AG04449 (cell line): ENCODE measurements around the gene PELO.
A peak's percentile ranks its signal among the peaks of the same experiment; 100 is the strongest.
"Not testable (repeated sequence)": the region's sequence is repeated elsewhere in the genome, so short reads cannot be mapped to it uniquely, and the experiment has no call there.

Source experiments
- CTCF ChIA-PET: fragments of 350-600 bp; formaldehyde crosslinking; extraction: SDS; loops from one replicate; lab custom pipeline; 2021; ENCODE audit warnings: antibody characterized with exemption; lab: Yijun Ruan, JAX
- POLR2A ChIA-PET: fragments of 400-600, 350-600 bp; formaldehyde crosslinking; extraction: SDS; loops from one replicate; lab custom pipeline; 2020; ENCODE audit warnings: antibody characterized with exemption, inconsistent platforms; lab: Yijun Ruan, JAX
- DNase-seq: peaks from one replicate; pipeline ENCODE4 v3.0.0-alpha.2; 2010; ENCODE audit warnings: low read depth, low spot score
- H3K4me3 ChIP-seq: 2 replicates; pipeline ENCODE4 v1.5.1; 2011; ENCODE audit warnings: low read depth, mild to moderate bottlenecking, control low read depth, low read length
- TF ChIP-seq, protein P1 (sequence below): IDR thresholded peaks from one replicate; pipeline ENCODE4 v1.5.1; 2011; ENCODE audit warnings: mild to moderate bottlenecking, moderate library complexity, low read length, control low read depth, inconsistent platforms; ENCODE audit not compliant: insufficient read depth; ENCODE audit errors: missing control alignments

The PELO gene

DNA sequence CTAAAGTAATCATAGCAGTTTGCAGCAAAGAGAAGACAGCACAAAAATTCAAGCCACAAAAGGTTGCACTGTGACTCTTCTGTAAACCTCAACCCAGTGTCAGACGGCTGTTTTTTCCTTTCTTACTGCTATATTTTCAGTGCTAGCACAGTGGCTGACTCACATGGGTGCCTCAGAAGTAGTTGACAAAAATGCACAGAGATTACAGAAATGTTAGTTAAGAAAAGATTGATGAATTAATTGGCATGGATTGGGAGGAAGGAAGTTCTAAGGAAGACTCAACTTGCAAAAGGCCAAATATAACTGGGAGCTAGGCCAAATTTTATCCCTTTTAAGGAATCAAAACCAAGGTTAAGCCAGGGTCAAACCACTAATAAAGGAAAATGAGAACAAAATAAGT lies 43.7 kb upstream of the PELO start:
- ChIA-PET CTCF (no interaction called here), POLR2A (no interaction called here)
- TF ChIP-seq, protein P1, sequence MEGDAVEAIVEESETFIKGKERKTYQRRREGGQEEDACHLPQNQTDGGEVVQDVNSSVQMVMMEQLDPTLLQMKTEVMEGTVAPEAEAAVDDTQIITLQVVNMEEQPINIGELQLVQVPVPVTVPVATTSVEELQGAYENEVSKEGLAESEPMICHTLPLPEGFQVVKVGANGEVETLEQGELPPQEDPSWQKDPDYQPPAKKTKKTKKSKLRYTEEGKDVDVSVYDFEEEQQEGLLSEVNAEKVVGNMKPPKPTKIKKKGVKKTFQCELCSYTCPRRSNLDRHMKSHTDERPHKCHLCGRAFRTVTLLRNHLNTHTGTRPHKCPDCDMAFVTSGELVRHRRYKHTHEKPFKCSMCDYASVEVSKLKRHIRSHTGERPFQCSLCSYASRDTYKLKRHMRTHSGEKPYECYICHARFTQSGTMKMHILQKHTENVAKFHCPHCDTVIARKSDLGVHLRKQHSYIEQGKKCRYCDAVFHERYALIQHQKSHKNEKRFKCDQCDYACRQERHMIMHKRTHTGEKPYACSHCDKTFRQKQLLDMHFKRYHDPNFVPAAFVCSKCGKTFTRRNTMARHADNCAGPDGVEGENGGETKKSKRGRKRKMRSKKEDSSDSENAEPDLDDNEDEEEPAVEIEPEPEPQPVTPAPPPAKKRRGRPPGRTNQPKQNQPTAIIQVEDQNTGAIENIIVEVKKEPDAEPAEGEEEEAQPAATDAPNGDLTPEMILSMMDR: no peak
- no peak overlapping the region for H3K4me3 ChIP-seq
- no peak for DNase-seq

DNA sequence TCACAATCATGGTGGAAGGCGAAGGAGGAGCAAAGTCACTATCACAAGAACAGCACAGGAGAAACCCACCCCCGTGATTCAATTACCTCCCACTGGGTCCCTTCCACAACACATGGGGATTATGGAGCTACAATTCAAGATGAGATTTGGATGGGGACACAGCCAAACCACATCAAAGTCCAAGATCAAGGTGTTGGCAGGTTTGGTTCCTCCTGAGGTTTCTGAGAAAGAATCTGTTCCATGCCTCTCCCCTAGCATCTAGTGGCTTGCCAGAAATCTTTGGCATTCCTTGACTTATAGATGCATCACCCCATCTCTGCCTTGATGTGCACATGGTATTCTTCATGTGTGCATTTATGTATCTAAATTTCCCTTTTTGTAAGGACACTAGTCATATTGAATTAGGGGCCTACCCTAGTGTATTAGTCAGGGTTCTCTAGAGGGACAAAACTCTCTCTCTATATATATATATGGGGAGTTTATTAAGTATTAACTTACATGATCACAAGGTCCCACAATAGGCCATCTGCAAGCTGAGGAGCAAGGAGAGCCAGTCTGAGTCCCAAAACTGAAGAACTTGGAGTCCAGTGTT lies 42.8 kb upstream of the PELO start:
- DNase-seq, CTCF ChIA-PET, H3K4me3 ChIP-seq, POLR2A ChIA-PET: not testable (repeated sequence)

DNA sequence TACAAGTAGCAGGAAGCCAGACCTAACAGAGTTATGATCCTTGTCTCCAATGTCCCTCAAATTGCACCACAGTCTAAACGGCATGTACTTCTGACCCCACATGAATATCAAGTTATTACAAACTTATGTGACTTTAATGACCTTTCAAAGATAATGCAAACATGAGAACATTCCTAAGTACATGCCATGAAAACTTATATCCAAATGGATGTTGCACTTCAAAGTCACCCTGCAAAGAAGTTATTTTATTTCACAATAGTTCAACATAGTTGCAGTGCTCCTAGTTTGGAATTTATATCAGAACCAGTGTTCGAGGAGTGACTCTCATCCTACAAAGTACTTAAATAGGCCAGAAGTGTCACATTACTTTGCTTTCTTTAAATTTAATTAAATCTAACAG lies 41.2 kb upstream of the PELO start:
- CTCF ChIA-PET: no interaction called here

GRCh38 chr5:52748590-52748989 lies 39.1 kb upstream of the PELO start:
- DNase-seq: no peak
- TF ChIP-seq, protein P1: no peak
- ChIA-PET CTCF (no interaction called here), POLR2A (no interaction called here)
- H3K4me3 ChIP-seq: no peak overlapping the region

More for the DNA sequence above, 41.2 kb upstream of the PELO start:
- POLR2A ChIA-PET: no interaction called here
- TF ChIP-seq, protein P1: no peak
- peak; percentile 61 for DNase-seq
- H3K4me3 ChIP-seq: no peak overlapping the region

- no peak for DNase-seq
- TF ChIP-seq, protein P1: no peak
- POLR2A ChIA-PET: no interaction called here
- CTCF ChIA-PET: no interaction called here
- no peak overlapping the region for H3K4me3 ChIP-seq
Measured at GRCh38 chr5:52749666-52750065, 38.0 kb upstream of the PELO start.

DNA sequence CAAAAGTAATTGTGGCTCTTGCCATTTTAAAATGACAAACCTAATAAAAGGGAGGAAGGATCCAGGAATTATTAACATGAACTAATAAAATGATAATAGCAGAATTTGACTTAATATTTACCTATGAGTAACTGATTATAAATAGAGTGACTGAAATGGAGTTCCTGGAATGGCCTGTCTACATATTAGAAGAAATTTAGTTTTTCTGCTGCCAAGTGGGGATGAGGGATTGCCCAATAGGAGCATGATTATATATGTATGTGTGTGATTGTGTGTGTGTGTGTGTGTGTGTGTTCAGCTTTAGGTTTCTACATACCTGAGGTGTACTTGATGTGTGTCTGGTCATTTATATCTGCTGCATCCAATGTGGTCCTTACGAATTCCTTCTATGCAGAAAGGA lies 36.6 kb upstream of the PELO start:
- no peak overlapping the region for H3K4me3 ChIP-seq
- ChIA-PET CTCF (no interaction called here), POLR2A (no interaction called here)
- TF ChIP-seq, protein P1: no peak
- DNase-seq: no peak

- CTCF ChIA-PET: no interaction called here
- TF ChIP-seq, protein P1: no peak
- DNase-seq: no peak
- POLR2A ChIA-PET: no interaction called here
- no peak overlapping the region for H3K4me3 ChIP-seq
Measured at GRCh38 chr5:52754051-52754450, 33.7 kb upstream of the PELO start.
